ENCODE data around the gene YY1. TPM values are rescaled to one million over a fixed set of nuclear protein-coding genes. Genes with fewer than 3 reads are reported as not detected.

The YY1 gene
- total RNA-seq, 2 donors from 2014 or later: 42.8 to 52.3 TPM

- no peak overlapping the region for H3K4me3 ChIP-seq
- H3K9me3 ChIP-seq: no peaks in the 10 kb centered on the region
- no peak for DNase-seq (ENCODE audit: low spot score)
- no peak overlapping the region for H3K27ac ChIP-seq
- ATAC-seq (ENCODE audit: insufficient number of reproducible peaks, low FRiP score, low read depth): no peak
- TF ChIP-seq CTCF (IDR thresholded peaks at IDR 0.05): no peak
- no peaks in the 10 kb centered on the region for H3K27me3 ChIP-seq (replicated peaks; ENCODE audit: insufficient read depth)
- no peaks in the 10 kb centered on the region for H3K36me3 ChIP-seq
- H3K4me1 ChIP-seq (ENCODE audit: control insufficient read depth in 1 of 2, low read depth in 2 of 2): peaks cover 5 to 11% of the 10 kb centered on the region in 2 donors
These were observed 27.1 kb upstream of the YY1 start for GRCh38 chr14:100211893-100212292.

- no peak overlapping the region for H3K4me3 ChIP-seq
- TF ChIP-seq CTCF (IDR thresholded peaks at IDR 0.05): no peak
- no peaks in the 10 kb centered on the region for H3K9me3 ChIP-seq
- H3K4me1 ChIP-seq (ENCODE audit: control insufficient read depth in 1 of 2, low read depth in 2 of 2): peaks cover 5 to 11% of the 10 kb centered on the region in 2 donors
- H3K27ac ChIP-seq: no peak overlapping the region
- no peaks in the 10 kb centered on the region for H3K27me3 ChIP-seq (replicated peaks; ENCODE audit: insufficient read depth)
- ATAC-seq (ENCODE audit: insufficient number of reproducible peaks, low FRiP score, low read depth): no peak
- no peak for DNase-seq (ENCODE audit: low spot score)
- no peaks in the 10 kb centered on the region for H3K36me3 ChIP-seq
These were observed 26.2 kb upstream of the YY1 start for GRCh38 chr14:100212476-100213333.

- ATAC-seq (ENCODE audit: insufficient number of reproducible peaks, low FRiP score, low read depth) (peak; percentile 24), DNase-seq (ENCODE audit: low spot score) (no peak)
- peak overlapping the region; percentile 92 for H3K4me3 ChIP-seq
- H3K36me3 ChIP-seq: no peaks in the 10 kb centered on the region
- H3K27me3 ChIP-seq (replicated peaks; ENCODE audit: insufficient read depth): no peaks in the 10 kb centered on the region
- H3K27ac ChIP-seq: peak overlapping the region; percentile 94 to 96
- no peaks in the 10 kb centered on the region for H3K9me3 ChIP-seq
- peaks cover 5 to 11% of the 10 kb centered on the region in 2 donors for H3K4me1 ChIP-seq (ENCODE audit: control insufficient read depth in 1 of 2, low read depth in 2 of 2)
- no peak for TF ChIP-seq CTCF (IDR thresholded peaks at IDR 0.05)
These were observed 25.4 kb upstream of the YY1 start for GRCh38 chr14:100213587-100213955.

- TF ChIP-seq CTCF (IDR thresholded peaks at IDR 0.05): no peak
- DNase-seq (ENCODE audit: low spot score) (peak; percentile 58), ATAC-seq (ENCODE audit: insufficient number of reproducible peaks, low FRiP score, low read depth) (peak; percentile 85)
- no peaks in the 10 kb centered on the region for H3K9me3 ChIP-seq
- H3K36me3 ChIP-seq: no peaks in the 10 kb centered on the region
- no peaks in the 10 kb centered on the region for H3K27me3 ChIP-seq (replicated peaks; ENCODE audit: insufficient read depth)
- H3K4me3 ChIP-seq: peak overlapping the region; percentile 92
- peaks cover 5 to 11% of the 10 kb centered on the region in 2 donors for H3K4me1 ChIP-seq (ENCODE audit: control insufficient read depth in 1 of 2, low read depth in 2 of 2)
- peak overlapping the region; percentile 94 to 96 for H3K27ac ChIP-seq
These were observed 24.8 kb upstream of the YY1 start for GRCh38 chr14:100213956-100214769.

GRCh38 chr14:100214770-100215083 lies 24.2 kb upstream of the YY1 start:
- no peak for TF ChIP-seq CTCF (IDR thresholded peaks at IDR 0.05)

More at GRCh38 chr14:100214770-100215083, 24.2 kb upstream of the YY1 start:
- peak overlapping the region; percentile 94 to 96 for H3K27ac ChIP-seq
- no peaks in the 10 kb centered on the region for H3K27me3 ChIP-seq (replicated peaks; ENCODE audit: insufficient read depth)
- H3K9me3 ChIP-seq: no peaks in the 10 kb centered on the region
- H3K4me3 ChIP-seq: peak overlapping the region; percentile 92
- H3K36me3 ChIP-seq: no peaks in the 10 kb centered on the region
- peaks cover 5 to 11% of the 10 kb centered on the region in 2 donors for H3K4me1 ChIP-seq (ENCODE audit: control insufficient read depth in 1 of 2, low read depth in 2 of 2)
- DNase-seq (ENCODE audit: low spot score) (no peak), ATAC-seq (ENCODE audit: insufficient number of reproducible peaks, low FRiP score, low read depth) (no peak)
